ENCODE measurements around the gene TRIAP1.
A peak's percentile ranks its signal among the peaks of the same experiment; 100 is the strongest.

The TRIAP1 gene

DNA sequence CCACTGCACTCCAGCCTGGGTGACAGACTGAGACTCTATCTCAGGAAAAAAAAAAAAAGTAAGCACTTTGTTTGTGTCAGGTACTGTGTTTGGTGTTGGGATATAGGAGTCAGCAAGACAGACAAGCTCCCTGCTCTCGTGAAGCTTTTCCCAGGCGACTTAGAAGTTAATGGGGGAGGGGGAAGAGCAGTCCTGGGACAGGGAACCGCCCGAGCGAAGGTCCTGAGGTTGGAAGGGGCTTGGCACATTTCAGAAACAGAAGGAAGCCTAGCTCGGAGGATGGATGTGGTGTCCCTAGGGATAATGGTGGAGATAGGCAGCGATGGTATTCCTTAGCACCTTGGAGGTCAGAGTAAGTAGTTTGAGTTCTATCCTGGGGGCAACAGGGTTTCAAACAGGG is 16.8 kb downstream of the TRIAP1 start:
- DNase-seq (ENCODE audit: low read depth, low spot score): no peak

DNA sequence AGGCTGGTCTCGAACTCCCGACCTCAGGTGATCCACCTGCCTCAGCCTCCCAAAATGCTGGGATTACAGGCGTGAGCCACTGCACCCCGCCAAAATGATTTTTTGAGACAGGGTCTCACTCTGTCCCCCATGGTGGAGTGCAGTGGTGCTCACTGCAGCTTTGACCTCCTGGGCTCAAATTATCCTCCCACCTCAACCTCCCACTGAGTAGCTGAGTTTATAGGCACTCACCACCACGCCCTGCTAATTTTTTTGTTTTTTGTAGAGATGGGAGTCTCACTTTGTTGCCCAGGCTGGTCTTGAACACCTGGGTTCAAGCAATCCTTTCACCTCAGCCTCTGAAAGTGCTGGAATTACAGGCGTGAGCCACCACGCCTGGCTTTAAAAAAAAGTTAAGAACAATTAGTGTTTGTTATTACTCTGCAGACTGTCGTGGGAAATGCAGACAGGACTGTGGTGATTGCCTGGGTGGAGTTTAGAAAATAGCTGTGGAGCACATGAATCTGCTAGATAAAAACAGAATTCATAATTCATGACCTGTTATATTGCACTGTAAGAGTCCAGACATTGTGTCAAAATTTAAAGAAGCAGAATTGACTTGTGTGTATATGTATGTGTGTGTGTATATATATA is 17.5 kb downstream of the TRIAP1 start:
- DNase-seq (ENCODE audit: low read depth, low spot score): no peak

DNA sequence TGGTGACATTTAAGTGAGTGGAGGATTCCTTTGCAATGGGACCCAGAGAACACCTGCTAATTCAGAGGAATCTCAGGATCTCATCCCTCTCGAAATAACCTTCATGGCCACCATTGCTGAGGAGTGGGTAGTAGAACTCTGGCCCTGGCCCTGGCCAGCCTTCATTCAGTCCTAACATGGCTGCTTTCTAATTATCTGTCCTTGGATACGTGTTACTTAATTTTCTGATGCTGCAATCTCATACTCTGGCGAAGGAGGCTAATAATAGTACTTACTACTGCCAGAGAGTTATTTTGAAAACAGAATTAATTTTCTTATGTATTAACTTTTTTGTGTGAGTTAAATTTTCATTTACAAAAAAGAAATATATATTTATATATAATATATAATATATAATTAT is 20.4 kb downstream of the TRIAP1 start:
- no peak for DNase-seq (ENCODE audit: low read depth, low spot score)

DNA sequence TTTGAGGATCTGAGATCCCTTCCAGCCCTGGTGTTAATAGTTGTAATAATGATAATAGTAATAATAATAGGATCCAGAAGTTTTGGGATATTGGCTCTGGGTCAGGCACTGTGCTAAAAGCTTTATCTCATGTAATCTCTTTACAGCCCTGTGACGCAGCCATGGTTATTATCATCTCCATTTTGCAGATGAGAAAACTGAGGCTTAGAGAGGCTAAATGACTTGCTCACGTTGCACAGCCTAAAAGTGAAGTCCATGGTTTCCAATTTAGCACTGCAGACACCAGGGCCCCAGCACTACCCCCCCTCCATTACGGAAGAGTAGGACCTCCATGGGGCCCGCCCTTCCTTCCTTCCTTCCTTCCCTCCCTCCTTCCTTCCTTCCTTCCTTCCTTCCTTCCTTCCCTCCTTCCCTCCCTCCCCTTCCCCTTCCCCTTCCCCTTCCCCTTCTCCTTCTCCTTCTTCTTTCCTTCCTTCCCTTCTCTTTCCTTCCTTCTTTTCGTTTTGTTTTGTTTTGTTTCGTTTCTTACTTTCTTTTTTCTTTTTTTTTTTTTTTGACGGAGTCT is 23.2 kb downstream of the TRIAP1 start:
- no peak for DNase-seq (ENCODE audit: low read depth, low spot score)

DNA sequence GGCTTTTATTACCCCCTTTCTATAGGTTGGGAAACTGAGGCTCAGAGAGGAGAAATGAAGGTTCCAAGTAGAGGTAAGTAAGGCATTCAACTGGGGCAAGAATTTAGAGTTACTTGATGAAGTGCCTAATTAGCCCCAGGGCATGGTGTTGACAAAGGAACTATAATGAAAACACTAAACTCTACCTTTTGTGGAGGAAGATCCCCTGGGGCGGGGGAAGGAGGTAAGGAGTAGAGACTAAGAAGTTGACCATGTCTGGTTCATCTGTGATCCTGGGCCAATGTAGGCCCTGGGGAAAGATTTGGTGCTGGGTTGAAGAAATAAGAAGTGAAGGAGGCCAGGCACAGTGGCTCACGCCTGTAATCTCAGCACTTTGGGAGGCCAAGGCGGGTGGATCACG is 24.5 kb downstream of the TRIAP1 start:
- no peak for DNase-seq (ENCODE audit: low read depth, low spot score)

DNA sequence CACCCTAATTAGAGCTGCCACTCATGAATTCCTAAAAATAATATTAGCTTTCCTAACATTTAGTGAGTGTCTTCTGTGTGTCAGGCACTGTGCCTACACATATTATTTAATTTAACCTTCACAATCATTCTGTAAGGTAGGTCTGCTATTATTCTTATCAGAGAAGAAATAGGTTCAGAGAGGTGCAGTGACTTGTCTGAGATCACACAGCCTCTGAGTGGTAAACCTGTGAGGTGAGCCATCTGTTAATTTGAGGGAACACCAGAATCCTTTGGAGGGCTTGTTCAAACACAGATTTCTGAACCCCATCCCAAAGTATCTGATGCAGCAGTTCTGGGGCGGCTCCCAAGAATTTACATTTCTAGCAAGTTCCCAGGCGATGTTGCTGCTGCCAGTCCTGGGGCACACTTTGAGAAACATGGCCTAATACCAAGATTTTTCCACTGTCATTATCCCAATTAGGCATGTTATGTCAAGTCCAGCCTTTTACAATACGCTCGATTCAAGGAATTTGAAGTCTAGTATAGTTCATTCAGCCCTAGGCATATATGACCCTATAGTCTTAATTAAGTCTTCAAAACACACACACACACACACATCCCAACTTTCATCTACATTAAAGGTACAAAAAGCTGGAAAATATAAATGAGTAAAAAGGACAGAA is 28.1 kb downstream of the TRIAP1 start:
- no peak for DNase-seq (ENCODE audit: low read depth, low spot score)

DNA sequence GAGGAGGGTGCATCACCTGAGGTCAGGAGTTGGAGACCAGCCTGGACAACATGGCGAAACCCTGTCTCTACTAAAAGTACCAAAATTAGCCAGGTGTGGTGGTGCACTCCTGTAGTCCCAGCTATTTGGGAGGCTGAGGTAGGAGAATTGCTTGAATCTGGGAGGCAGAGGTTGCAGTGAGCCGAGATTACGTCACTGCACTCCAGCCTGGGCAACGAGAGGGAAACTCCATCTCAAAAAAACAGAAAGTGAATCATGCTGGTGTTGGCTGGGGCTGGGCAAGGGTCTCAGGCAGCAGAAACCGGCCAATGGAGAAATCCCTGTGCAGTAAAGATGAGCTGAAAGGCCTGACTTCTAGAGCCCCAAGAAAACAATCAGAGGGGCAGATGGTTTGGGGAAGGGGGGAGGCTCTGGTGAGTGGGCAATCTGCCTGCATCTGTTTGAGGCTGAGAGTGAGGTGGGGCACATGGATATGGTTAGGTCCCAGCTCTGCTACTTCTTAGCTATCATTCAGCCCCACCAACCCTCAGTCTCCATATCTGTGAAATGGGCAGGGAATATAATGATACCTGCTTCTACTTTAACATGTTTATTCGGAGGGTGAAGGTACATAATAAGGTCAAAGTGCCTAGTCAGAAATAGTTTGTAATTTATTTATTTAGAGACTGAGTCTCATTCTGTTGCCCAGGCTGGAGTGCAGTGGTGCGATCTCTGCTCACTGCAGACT is 29.5 kb downstream of the TRIAP1 start:
- no peak for DNase-seq (ENCODE audit: low read depth, low spot score)

DNA sequence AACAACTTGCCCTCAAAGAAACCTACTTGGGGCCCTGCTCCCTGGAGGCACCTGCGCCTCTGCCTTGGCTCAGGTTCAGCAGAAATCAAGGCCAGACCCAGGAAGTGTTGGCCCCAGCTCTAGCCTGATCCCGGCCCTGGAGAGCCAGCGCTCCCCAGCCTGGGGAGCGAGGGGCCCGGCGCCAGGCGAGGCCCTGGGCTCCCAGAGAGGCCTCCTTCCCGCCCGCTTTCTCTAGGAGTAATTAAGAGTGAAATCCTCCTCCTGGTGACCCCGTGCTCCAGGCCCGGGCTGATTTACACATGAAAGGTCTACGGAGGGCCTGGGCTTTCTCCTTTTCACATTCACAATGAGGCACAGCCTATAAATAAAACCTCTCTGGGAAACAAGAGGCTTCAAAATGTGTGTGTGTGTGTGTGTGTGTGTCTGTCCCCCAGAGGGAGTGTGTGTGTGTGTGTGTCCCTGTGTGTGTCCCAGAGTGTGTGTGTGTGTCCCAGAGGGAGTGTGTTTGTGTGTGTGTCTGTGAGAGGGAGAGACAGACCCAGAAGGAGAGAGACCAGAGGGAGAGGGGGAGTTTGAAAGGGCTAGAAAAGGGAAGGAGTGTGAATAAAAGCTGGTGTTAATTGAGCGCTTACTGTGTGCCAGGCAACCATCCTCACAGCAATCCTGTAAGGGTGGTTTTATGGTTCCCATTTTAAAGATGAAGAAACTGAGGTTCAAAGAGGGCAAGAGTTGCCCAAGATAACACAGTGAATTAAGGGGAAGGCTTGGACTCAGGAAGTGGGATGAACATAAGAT is 32.1 kb downstream of the TRIAP1 start:
- peak; percentile 97 for DNase-seq (ENCODE audit: low read depth, low spot score)

DNA sequence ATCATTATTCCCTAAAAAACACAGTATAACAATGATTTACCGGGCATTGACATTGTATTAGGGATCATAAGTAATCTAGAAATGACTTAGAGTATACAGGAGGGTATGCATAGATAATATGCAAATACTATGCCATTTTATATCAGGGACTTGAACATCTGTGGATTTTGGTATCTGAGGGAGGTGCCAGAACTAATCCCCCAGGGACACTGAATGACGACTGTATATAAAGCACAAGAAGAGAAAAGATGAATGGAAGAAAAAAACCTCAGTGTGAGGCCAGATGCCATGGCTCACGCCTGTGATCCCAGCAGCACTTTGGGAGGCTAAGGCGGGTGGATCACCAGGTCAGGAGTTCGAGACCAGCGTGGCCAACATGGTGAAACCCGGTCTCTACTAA is 33.8 kb downstream of the TRIAP1 start:
- DNase-seq (ENCODE audit: low read depth, low spot score): no peak

DNA sequence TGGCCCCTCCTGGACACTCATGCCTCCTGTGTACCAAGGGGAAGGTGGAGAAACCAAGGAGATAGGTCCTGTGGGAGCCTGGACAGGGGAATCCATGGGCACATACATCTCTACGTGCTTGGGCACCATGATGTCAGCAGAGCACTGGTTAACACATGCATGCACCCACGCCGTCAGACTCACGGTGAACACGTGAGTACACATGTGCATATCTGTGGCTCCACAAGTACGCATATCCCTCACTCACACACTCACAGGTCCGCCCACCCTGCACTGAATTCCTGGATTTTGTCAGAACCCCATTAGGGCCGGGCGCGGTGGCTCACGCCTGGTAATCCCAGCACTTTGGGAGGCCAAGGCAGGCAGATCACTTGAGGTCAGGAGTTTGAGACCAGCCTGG is 37.4 kb downstream of the TRIAP1 start:
- DNase-seq (ENCODE audit: low read depth, low spot score): no peak

DNA sequence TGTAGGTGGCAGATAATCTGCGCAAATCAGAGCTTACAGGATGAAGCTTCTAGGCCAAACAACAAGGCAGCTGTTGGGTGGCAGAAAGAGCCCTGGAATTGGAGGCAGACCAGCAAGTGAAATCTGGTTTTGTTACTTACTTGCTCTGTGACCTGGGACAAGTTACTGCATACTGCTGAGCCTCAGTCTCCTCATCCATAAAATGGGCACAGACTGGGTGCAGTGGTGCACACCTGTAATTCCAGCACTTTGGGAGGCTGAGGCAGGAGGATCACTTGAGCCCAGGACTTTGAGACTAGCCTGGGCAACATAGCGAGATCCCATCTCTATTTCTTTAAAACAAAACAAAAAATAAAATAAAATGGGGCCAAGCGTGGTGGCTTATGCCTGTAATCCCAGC is 39.6 kb downstream of the TRIAP1 start:
- DNase-seq (ENCODE audit: low read depth, low spot score): no peak

DNA sequence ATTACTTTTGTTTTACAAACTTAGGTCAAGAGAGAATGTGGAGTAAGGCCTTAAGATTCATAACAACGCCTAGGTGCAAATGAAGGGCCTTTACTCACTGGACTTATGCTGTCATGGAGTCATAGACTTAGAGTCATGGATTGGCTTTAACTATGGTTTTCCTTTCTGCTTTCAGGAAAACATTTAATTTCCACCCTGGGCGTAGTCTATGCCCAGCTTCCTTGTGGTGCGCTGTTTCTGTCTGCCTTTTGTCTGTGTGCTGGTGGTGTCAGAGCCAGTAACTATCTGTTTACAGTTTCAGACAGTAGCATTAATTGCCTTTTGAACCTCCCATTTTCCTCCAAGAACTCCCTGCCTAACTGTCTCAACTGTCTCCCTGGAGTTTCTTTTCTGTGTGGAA is 40.1 kb downstream of the TRIAP1 start:
- no peak for DNase-seq (ENCODE audit: low read depth, low spot score)

DNA sequence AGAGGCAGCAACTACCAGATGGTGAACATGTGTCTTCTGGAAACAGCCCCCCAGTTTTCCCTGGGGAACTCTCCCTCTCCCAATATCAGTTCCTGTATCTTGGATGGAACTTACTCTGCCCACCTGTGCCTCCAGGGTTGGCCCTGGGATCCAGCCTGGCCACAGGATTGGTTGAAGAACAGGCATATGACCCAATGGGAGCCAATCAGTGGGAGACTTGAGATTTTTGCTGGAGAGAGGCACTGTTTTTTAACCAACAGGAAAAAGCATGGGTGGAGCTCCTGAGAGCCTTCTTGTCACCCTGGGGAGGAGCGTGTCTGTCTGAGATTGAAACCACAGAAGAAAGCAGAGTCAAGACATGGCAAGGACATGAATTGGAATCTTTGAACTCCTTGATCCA is 41.9 kb downstream of the TRIAP1 start:
- DNase-seq (ENCODE audit: low read depth, low spot score): no peak

DNA sequence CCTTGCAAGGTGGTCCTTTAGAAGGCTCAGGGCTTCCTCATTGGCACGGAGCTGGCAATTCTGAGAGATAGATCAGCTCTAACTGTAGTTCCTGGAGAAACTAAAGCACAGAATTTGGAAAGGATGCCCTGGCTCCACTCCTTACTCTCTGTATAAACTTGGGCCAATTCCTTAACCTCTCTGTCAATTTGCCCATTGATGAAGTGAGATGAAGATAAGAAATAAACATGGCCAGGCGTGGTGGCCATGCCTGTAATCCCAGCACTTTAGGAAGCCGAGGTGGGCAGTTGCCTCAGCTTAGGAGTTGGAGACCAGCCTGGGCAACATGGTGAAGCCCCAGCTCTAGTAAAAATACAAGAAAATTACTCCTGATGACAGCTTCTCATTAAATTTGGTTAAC is 42.3 kb downstream of the TRIAP1 start:
- DNase-seq (ENCODE audit: low read depth, low spot score): no peak

DNA sequence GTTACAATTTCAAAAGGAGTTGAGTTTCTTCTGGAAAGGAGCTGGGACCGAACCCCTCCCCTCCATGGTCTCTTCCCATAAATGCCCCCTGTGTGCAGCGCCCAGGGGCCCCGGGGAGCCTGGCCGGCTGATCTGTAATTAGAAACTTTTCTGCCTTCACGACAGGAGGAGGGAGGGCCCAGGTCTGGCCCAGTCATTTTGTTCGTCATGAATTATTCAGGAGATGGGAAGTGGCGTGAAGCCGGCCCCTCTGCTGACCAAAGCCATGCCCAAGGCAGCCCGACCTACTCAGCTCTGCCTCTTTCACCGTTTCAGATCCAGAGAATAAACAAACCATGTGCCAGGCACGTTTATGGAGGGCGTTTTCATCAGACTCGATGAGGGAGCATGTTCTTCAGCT is 44.0 kb downstream of the TRIAP1 start:
- no peak for DNase-seq (ENCODE audit: low read depth, low spot score)

DNA sequence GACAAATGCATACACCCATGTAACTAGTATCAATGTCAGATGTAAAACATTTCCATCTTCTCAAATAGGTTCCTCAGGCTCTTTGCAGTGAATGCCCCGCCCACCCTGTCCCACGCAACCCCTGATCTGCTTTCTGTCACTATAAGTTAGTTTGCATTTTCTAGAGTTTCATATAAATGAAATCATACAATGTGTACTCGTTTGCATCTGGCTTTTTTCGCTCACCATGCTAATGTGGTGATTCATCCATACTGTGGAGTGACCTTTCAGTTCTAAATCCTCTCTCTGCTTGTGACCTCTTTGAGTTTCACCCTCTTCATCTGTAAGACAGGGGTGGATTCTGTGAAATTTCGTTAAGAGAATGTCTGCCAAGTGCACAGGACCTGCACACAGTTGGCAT is 46.7 kb downstream of the TRIAP1 start:
- no peak for DNase-seq (ENCODE audit: low read depth, low spot score)

DNA sequence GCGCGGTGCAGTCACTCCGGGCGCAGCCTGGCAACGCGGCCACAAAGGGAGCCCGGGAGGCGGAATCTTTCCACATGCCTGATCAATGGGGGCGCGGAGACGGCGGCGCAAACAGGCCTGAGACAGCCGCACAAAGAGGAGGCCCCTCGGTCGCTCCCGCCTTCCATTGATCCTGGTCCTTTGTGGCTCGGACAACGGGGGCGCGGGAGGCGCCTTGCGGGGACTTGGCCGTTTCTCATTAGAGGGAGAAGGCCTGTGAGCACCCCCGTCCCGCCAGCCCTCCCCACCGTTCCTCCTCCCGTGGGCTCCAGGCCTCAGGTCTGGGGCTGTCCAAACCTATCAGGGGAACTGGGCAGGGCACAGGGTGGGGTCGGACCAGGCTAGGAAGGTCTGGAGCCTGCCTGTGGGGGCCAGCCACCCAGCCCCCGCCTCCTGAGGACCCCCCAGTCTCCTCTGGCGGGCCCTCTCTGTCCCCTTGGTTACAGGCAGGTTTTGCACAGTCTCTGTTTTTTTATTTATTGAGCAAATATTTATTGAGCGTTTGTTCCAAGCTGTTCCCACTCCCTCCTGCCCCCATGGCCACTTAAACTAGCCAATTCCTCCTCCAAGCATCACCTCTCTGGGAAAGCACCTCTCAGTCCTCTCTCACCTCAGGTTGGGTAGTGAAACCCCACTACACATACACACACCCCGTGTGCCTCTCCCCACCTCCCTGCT is 48.2 kb downstream of the TRIAP1 start:
- DNase-seq (ENCODE audit: low read depth, low spot score): no peak

DNA sequence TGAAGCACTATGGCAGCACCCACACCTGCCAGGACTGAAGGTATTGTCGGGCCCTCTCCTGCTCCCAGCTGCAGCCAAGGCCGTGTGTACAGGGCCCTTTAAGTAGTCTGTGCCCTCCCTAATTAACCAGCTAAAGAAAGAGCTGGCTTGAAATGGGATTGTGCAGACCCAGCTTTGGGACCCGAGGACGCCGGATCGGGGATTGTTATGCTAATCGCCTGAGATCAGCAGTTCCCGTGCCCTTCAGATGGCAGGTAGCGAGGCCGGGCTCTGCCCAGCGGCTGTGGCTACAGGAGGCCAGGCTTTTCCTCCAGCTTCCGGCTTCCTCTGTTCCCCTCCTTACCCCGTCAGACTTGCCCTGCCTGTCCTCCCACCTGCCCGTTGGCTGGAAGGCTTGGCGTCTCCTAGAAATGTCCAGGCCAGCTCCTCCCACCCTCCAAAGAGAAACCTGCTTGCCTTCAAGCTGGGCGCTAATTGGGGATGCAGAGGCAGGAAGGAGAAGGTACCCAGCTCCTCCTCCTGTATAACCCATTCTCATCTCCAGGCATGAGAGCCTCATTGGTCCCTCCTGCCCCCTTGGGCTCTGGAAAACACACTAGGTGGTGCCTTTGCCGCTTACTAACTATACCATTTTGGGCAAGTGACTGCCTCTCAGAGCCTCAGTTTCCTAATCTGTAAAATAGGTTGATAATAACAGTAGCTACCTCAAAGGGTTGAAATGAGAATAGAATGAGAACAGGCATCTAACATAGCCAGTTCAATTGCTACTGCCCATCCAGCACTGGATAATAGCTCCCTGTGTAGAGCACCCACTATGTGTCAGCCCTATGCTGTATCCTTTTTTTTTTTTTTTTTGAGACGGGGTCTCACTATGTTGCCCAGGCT is 51.5 kb downstream of the TRIAP1 start:
- peak; percentile 89 for DNase-seq (ENCODE audit: low read depth, low spot score)

Data from iPS DF 19.7 (cell line).